ENCODE results near the gene SLC7A11. TPM values are rescaled to one million over a fixed set of nuclear protein-coding genes. Genes with fewer than 3 reads are reported as not detected.

SLC7A11 gene
- total and polyA plus RNA-seq, 3 experiments from 2014 or later, result 0.77 to 1.5 TPM; not detected in 1

- Histone ChIP-seq H3K9me3 (ENCODE audit: low read length) (no peaks in the 10 kb centered on the region), H3K4me3 (ENCODE audit: low read length) (no peak overlapping the region), H3K36me3 (ENCODE audit: insufficient read depth, low read length) (no peaks in the 10 kb centered on the region), H3K27me3 (ENCODE audit: insufficient read depth, low read length, poor library complexity, severe bottlenecking) (no peaks in the 10 kb centered on the region), H3K4me1 (ENCODE audit: insufficient read depth, low read length) (no peaks in the 10 kb centered on the region), H3K27ac (ENCODE audit: low read depth, low read length) (no peak overlapping the region)
- Mint-ChIP-seq H3K9me3 (peaks cover 0 to 13% (median 3%) of the 10 kb centered on the region in 5 donors), H3K4me3 (no peak overlapping the region), H3K27ac (no peak overlapping the region), H3K36me3 (no peaks in the 10 kb centered on the region), H3K27me3 (peaks cover 0 to 2% of the 10 kb centered on the region in 2 donors), H3K4me1 (no peaks in the 10 kb centered on the region)
- CTCF ChIA-PET, result no interaction called here
- no peak for DNase-seq
- POLR2A ChIA-PET, result no interaction called here
Observed at GRCh38 chr4:138267835-138268234, 25.7 kb upstream of the SLC7A11 start.

GRCh38 chr4:138266948-138267347 is 24.8 kb upstream of the SLC7A11 start:
- no peak overlapping the region for H3K4me3 Mint-ChIP-seq
- Histone ChIP-seq H3K4me1 (ENCODE audit: insufficient read depth, low read length) (no peaks in the 10 kb centered on the region), H3K27ac (ENCODE audit: low read depth, low read length) (no peak overlapping the region), H3K36me3 (ENCODE audit: insufficient read depth, low read length) (no peaks in the 10 kb centered on the region), H3K4me3 (ENCODE audit: low read length) (no peak overlapping the region), H3K27me3 (ENCODE audit: insufficient read depth, low read length, poor library complexity, severe bottlenecking) (no peaks in the 10 kb centered on the region), H3K9me3 (ENCODE audit: low read length) (no peaks in the 10 kb centered on the region)
- peaks cover 0 to 2% of the 10 kb centered on the region in 2 donors for H3K27me3 Mint-ChIP-seq
- no peak overlapping the region for H3K27ac Mint-ChIP-seq
- DNase-seq, result no peak
- H3K4me1 Mint-ChIP-seq, result no peaks in the 10 kb centered on the region
- no peaks in the 10 kb centered on the region for H3K36me3 Mint-ChIP-seq
- CTCF ChIA-PET, result no interaction called here
- peaks cover 0 to 13% (median 2%) of the 10 kb centered on the region in 5 donors for H3K9me3 Mint-ChIP-seq
- POLR2A ChIA-PET, result no interaction called here

GRCh38 chr4:138263247-138263816 is 21.2 kb upstream of the SLC7A11 start:
- Histone ChIP-seq H3K4me3 (ENCODE audit: low read length) (no peak overlapping the region), H3K9me3 (ENCODE audit: low read length) (no peaks in the 10 kb centered on the region), H3K36me3 (ENCODE audit: insufficient read depth, low read length) (no peaks in the 10 kb centered on the region), H3K4me1 (ENCODE audit: insufficient read depth, low read length) (no peaks in the 10 kb centered on the region), H3K27me3 (ENCODE audit: insufficient read depth, low read length, poor library complexity, severe bottlenecking) (no peaks in the 10 kb centered on the region), H3K27ac (ENCODE audit: low read depth, low read length) (no peak overlapping the region)
- Mint-ChIP-seq H3K27ac (no peak overlapping the region), H3K36me3 (no peaks in the 10 kb centered on the region), H3K4me3 (no peak overlapping the region), H3K9me3 (peaks cover 0 to 10% (median 2%) of the 10 kb centered on the region in 5 donors), H3K4me1 (no peaks in the 10 kb centered on the region), H3K27me3 (peaks cover 0 to 2% of the 10 kb centered on the region in 2 donors)
- DNase-seq, result no peak
- POLR2A ChIA-PET, result no interaction called here
- CTCF ChIA-PET, result no interaction called here

GRCh38 chr4:138262469-138262868 is 20.3 kb upstream of the SLC7A11 start:
- H3K27ac ChIP-seq (ENCODE audit: low read depth, low read length), result no peak overlapping the region
- H3K4me3 ChIP-seq (ENCODE audit: low read length), result no peak overlapping the region
- H3K27me3 ChIP-seq (ENCODE audit: insufficient read depth, low read length, poor library complexity, severe bottlenecking), result no peaks in the 10 kb centered on the region
- no peak for DNase-seq
- no peaks in the 10 kb centered on the region for H3K36me3 ChIP-seq (ENCODE audit: insufficient read depth, low read length)
- H3K4me1 ChIP-seq (ENCODE audit: insufficient read depth, low read length), result no peaks in the 10 kb centered on the region
- H3K9me3 ChIP-seq (ENCODE audit: low read length), result no peaks in the 10 kb centered on the region
- Mint-ChIP-seq H3K27ac (no peak overlapping the region), H3K4me3 (no peak overlapping the region), H3K4me1 (no peaks in the 10 kb centered on the region), H3K27me3 (peaks cover 0 to 2% of the 10 kb centered on the region in 2 donors), H3K9me3 (peaks cover 0 to 10% (median 2%) of the 10 kb centered on the region in 5 donors), H3K36me3 (no peaks in the 10 kb centered on the region)
- ChIA-PET POLR2A (no interaction called here), CTCF (no interaction called here)

GRCh38 chr4:138262030-138262429 is 19.9 kb upstream of the SLC7A11 start:
- no peaks in the 10 kb centered on the region for H3K27me3 ChIP-seq (ENCODE audit: insufficient read depth, low read length, poor library complexity, severe bottlenecking)
- no peaks in the 10 kb centered on the region for H3K36me3 Mint-ChIP-seq
- H3K36me3 ChIP-seq (ENCODE audit: insufficient read depth, low read length), result no peaks in the 10 kb centered on the region
- peaks cover 0 to 2% of the 10 kb centered on the region in 2 donors for H3K27me3 Mint-ChIP-seq
- no peak overlapping the region for H3K4me3 Mint-ChIP-seq
- H3K27ac Mint-ChIP-seq, result no peak overlapping the region
- H3K27ac ChIP-seq (ENCODE audit: low read depth, low read length), result no peak overlapping the region
- peaks cover 0 to 10% (median 2%) of the 10 kb centered on the region in 5 donors for H3K9me3 Mint-ChIP-seq
- H3K4me3 ChIP-seq (ENCODE audit: low read length), result no peak overlapping the region
- ChIA-PET POLR2A (no interaction called here), CTCF (no interaction called here)
- H3K4me1 Mint-ChIP-seq, result no peaks in the 10 kb centered on the region
- no peaks in the 10 kb centered on the region for H3K9me3 ChIP-seq (ENCODE audit: low read length)
- no peak for DNase-seq
- H3K4me1 ChIP-seq (ENCODE audit: insufficient read depth, low read length), result no peaks in the 10 kb centered on the region

- ChIA-PET CTCF (no interaction called here), POLR2A (no interaction called here)
- Histone ChIP-seq H3K36me3 (ENCODE audit: insufficient read depth, low read length) (no peaks in the 10 kb centered on the region), H3K27me3 (ENCODE audit: insufficient read depth, low read length, poor library complexity, severe bottlenecking) (no peaks in the 10 kb centered on the region), H3K27ac (ENCODE audit: low read depth, low read length) (no peak overlapping the region), H3K4me1 (ENCODE audit: insufficient read depth, low read length) (no peaks in the 10 kb centered on the region), H3K4me3 (ENCODE audit: low read length) (no peak overlapping the region), H3K9me3 (ENCODE audit: low read length) (no peaks in the 10 kb centered on the region)
- peaks cover 0 to 5% (median 0%) of the 10 kb centered on the region in 5 donors for H3K9me3 Mint-ChIP-seq
- H3K4me1 Mint-ChIP-seq, result peaks cover 1 to 10% (median 9%) of the 10 kb centered on the region in 3 donors
- H3K4me3 Mint-ChIP-seq, result no peak overlapping the region
- DNase-seq, result no peak
- H3K36me3 Mint-ChIP-seq, result no peaks in the 10 kb centered on the region
- peaks cover 0 to 2% of the 10 kb centered on the region in 2 donors for H3K27me3 Mint-ChIP-seq
- no peak overlapping the region for H3K27ac Mint-ChIP-seq
Observed at GRCh38 chr4:138259824-138260223, 17.7 kb upstream of the SLC7A11 start.

- Histone ChIP-seq H3K4me3 (ENCODE audit: low read length) (no peak overlapping the region), H3K36me3 (ENCODE audit: insufficient read depth, low read length) (no peaks in the 10 kb centered on the region), H3K9me3 (ENCODE audit: low read length) (no peaks in the 10 kb centered on the region), H3K4me1 (ENCODE audit: insufficient read depth, low read length) (no peaks in the 10 kb centered on the region), H3K27me3 (ENCODE audit: insufficient read depth, low read length, poor library complexity, severe bottlenecking) (no peaks in the 10 kb centered on the region), H3K27ac (ENCODE audit: low read depth, low read length) (no peak overlapping the region)
- H3K27me3 Mint-ChIP-seq, result no peaks in the 10 kb centered on the region
- H3K27ac Mint-ChIP-seq, result no peak overlapping the region
- peaks cover 0 to 3% (median 0%) of the 10 kb centered on the region in 5 donors for H3K9me3 Mint-ChIP-seq
- peaks cover 1 to 11% (median 11%) of the 10 kb centered on the region in 3 donors for H3K4me1 Mint-ChIP-seq
- no peak overlapping the region for H3K4me3 Mint-ChIP-seq
- POLR2A ChIA-PET, result no interaction called here
- CTCF ChIA-PET, result no interaction called here
- DNase-seq, result no peak
- H3K36me3 Mint-ChIP-seq, result no peaks in the 10 kb centered on the region
Observed at GRCh38 chr4:138259271-138259670, 17.1 kb upstream of the SLC7A11 start.

GRCh38 chr4:138256608-138257007 is 14.5 kb upstream of the SLC7A11 start:
- H3K27ac Mint-ChIP-seq, result no peak overlapping the region
- ChIA-PET CTCF (no interaction called here), POLR2A (no interaction called here)
- no peaks in the 10 kb centered on the region for H3K27me3 Mint-ChIP-seq
- peaks cover 1 to 11% (median 11%) of the 10 kb centered on the region in 3 donors for H3K4me1 Mint-ChIP-seq
- Histone ChIP-seq H3K4me3 (ENCODE audit: low read length) (no peak overlapping the region), H3K27me3 (ENCODE audit: insufficient read depth, low read length, poor library complexity, severe bottlenecking) (no peaks in the 10 kb centered on the region), H3K27ac (ENCODE audit: low read depth, low read length) (no peak overlapping the region), H3K9me3 (ENCODE audit: low read length) (no peaks in the 10 kb centered on the region), H3K4me1 (ENCODE audit: insufficient read depth, low read length) (no peaks in the 10 kb centered on the region), H3K36me3 (ENCODE audit: insufficient read depth, low read length) (no peaks in the 10 kb centered on the region)
- DNase-seq, result no peak
- H3K9me3 Mint-ChIP-seq, result peaks cover 0 to 6% (median 0%) of the 10 kb centered on the region in 5 donors
- no peak overlapping the region for H3K4me3 Mint-ChIP-seq
- no peaks in the 10 kb centered on the region for H3K36me3 Mint-ChIP-seq

Measured in CD8-positive, alpha-beta memory T cell (primary cell).